GM12874 (cell line): ENCODE measurements around the gene SP2.

ENCODE experiments used
- CTCF ChIP-seq: IDR thresholded peaks from 2 replicates; pipeline ENCODE4 v1.5.1; 2011; ENCODE audit warnings: low read depth, mild to moderate bottlenecking, control low read depth, low read length, moderate library complexity; ENCODE audit not compliant: insufficient read depth

The SP2 gene

GRCh38 chr17:47872019-47872650 is 23.9 kb upstream of the SP2 start:
- TF ChIP-seq CTCF: no peak

GRCh38 chr17:47872651-47873161 is 23.3 kb upstream of the SP2 start:
- no peak for TF ChIP-seq CTCF

- no peak for TF ChIP-seq CTCF
Observed at GRCh38 chr17:47873200-47874090, 22.6 kb upstream of the SP2 start.

GRCh38 chr17:47875011-47875985 is 20.7 kb upstream of the SP2 start:
- TF ChIP-seq CTCF: no peak

GRCh38 chr17:47877368-47878034 is 18.5 kb upstream of the SP2 start:
- TF ChIP-seq CTCF: no peak

- TF ChIP-seq CTCF: no peak
Observed at GRCh38 chr17:47878203-47879027, 17.6 kb upstream of the SP2 start.
